GM13977 (cell line): ENCODE data around the gene KRT26.

ENCODE experiments used
- DNase-seq: peaks from one replicate; pipeline ENCODE4 v3.0.0; 2012; ENCODE audit warnings: low spot score
- CTCF ChIP-seq: IDR thresholded peaks from 2 replicates; pipeline ENCODE4 v1.5.1; 2012; ENCODE audit warnings: mild to moderate bottlenecking, control low read depth; ENCODE audit not compliant: insufficient read depth; ENCODE audit errors: extremely low read depth, missing control alignments
- in situ Hi-C: fragments of 300-500 bp; cut with MboI; formaldehyde crosslinking; loops from one replicate; pipeline ENCODE4 v1.12.0; 2022; ENCODE audit warnings: low sequenced_read_pairs, low pct_unique_long_range_greater_than_20kb, mixed read lengths, inconsistent platforms; ENCODE audit not compliant: unreplicated experiment

KRT26 gene

GRCh38 chr17:40782450-40782849 is 10.4 kb upstream of the KRT26 start, which contains the start of gene KRT27:
KRT27 (minus strand) TSS chr17:40782550; CDS start chr17:40782493, 57 bp downstream.
- in situ Hi-C loops: no loop called here
- no peak for DNase-seq
- TF ChIP-seq CTCF: no peak

- no peak for DNase-seq
- in situ Hi-C loops: no loop called here
- no peak for TF ChIP-seq CTCF
These were observed 7.3 kb upstream of the KRT26 start for GRCh38 chr17:40779181-40779909.

GRCh38 chr17:40778461-40778860 is 6.5 kb upstream of the KRT26 start:
- in situ Hi-C loops: no loop called here
- no peak for DNase-seq
- no peak for TF ChIP-seq CTCF

GRCh38 chr17:40777971-40778370 is 6.0 kb upstream of the KRT26 start:
- in situ Hi-C loops: no loop called here
- no peak for DNase-seq
- no peak for TF ChIP-seq CTCF

GRCh38 chr17:40777459-40777858 is 5.5 kb upstream of the KRT26 start:
- no peak for TF ChIP-seq CTCF

GRCh38 chr17:40775945-40776344 is 3.9 kb upstream of the KRT26 start:
- in situ Hi-C loops: no loop called here
- no peak for TF ChIP-seq CTCF
- no peak for DNase-seq

More at GRCh38 chr17:40777459-40777858, 5.5 kb upstream of the KRT26 start:
- in situ Hi-C loops: no loop called here
- no peak for DNase-seq
